Measurements from ENCODE around the gene SMAGP.

Gene SMAGP

DNA sequence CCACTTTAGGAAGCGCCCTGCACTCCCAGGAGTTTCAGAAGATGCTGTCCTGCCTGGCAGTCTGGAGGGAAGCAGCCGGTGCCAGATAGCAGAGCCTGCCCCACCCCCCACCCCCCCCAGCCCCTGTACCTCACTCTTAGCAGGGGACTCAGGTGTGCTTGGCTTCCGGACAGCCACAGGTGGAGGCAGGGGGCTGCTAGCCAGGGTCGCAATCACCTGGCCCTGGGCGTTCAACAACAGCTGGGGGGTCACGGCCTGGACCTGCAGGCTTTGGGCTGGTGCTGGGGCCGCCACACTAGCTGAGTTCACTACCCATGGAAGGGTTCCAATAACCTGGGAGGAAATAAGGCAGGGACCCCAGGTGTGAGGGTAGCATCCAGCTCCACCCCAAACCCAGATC is 74.4 kb downstream of the SMAGP start:
- no peak overlapping the region for H3K4me3 ChIP-seq (ENCODE audit: low read depth, low read length)
- in situ Hi-C loops (cut with HindIII; ENCODE audit: low sequenced_read_pairs), result no loop called here
- TF ChIP-seq, protein P1, sequence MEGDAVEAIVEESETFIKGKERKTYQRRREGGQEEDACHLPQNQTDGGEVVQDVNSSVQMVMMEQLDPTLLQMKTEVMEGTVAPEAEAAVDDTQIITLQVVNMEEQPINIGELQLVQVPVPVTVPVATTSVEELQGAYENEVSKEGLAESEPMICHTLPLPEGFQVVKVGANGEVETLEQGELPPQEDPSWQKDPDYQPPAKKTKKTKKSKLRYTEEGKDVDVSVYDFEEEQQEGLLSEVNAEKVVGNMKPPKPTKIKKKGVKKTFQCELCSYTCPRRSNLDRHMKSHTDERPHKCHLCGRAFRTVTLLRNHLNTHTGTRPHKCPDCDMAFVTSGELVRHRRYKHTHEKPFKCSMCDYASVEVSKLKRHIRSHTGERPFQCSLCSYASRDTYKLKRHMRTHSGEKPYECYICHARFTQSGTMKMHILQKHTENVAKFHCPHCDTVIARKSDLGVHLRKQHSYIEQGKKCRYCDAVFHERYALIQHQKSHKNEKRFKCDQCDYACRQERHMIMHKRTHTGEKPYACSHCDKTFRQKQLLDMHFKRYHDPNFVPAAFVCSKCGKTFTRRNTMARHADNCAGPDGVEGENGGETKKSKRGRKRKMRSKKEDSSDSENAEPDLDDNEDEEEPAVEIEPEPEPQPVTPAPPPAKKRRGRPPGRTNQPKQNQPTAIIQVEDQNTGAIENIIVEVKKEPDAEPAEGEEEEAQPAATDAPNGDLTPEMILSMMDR (IDR thresholded peaks at IDR 0.05; ENCODE audit: low read depth, low read length), result no peak
- no peak for DNase-seq (ENCODE audit: low read depth, low spot score)

Data from astrocyte of the spinal cord (primary cell).